Measurements from ENCODE around the gene IGHMBP2.
A peak's percentile ranks its signal among the peaks of the same experiment; 100 is the strongest.

DNA sequence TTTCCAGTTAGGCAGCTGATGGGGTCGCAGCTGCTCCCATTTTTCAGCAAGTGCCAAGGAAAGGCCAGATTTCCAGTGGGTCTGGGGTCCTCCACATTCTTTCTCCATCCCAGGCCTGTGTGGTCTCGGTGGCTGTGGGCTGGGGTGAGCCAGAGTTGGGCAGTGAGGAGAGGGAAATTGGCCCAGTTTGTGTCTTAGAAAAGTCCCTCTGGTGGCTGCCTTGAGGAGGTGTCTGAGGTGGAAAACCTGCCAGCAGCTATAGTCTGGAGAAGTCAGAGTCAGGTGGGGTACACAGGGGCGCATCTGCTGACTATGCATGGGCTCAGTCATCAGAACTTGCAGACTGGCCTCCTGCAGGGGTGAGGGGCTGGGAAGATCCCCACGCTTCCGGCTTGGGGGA lies 46.6 kb downstream of the IGHMBP2 start:
- TF ChIP-seq, protein P1, sequence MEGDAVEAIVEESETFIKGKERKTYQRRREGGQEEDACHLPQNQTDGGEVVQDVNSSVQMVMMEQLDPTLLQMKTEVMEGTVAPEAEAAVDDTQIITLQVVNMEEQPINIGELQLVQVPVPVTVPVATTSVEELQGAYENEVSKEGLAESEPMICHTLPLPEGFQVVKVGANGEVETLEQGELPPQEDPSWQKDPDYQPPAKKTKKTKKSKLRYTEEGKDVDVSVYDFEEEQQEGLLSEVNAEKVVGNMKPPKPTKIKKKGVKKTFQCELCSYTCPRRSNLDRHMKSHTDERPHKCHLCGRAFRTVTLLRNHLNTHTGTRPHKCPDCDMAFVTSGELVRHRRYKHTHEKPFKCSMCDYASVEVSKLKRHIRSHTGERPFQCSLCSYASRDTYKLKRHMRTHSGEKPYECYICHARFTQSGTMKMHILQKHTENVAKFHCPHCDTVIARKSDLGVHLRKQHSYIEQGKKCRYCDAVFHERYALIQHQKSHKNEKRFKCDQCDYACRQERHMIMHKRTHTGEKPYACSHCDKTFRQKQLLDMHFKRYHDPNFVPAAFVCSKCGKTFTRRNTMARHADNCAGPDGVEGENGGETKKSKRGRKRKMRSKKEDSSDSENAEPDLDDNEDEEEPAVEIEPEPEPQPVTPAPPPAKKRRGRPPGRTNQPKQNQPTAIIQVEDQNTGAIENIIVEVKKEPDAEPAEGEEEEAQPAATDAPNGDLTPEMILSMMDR (IDR thresholded peaks at IDR 0.05; ENCODE audit: low read length): peak; percentile 47
- TF ChIP-seq EZH2 (IDR thresholded peaks at IDR 0.05; ENCODE audit: borderline replicate concordance, low read length): no peak

All from OCI-LY1 (cell line).